GM23338 (cell line): ENCODE data around the gene CNTN5.

Experiments used
- CREB1 ChIP-seq: fragments of 250-450 bp; sonication (Bioruptor Pico); IDR thresholded peaks from 2 replicates; pipeline ENCODE4 v1.5.0; 2020; ENCODE audit warnings: low read depth, mild to moderate bottlenecking, moderate library complexity
- CTCF ChIP-seq, 2 experiments: fragments of 200-600 bp in 1 of 2; sonication (generic) in 1 of 2; conservative IDR thresholded peaks; 2 replicates each; pipeline versions ENCODE4 v1.5.1 to v1.6.1; 2016 to 2017; ENCODE audit warnings: antibody characterized with exemption in 2 of 2, low read depth in 2 of 2, mild to moderate bottlenecking in 2 of 2, moderate library complexity in 1 of 2
- ETS1 ChIP-seq: IDR thresholded peaks from 2 replicates; pipeline ENCODE4 v1.6.1; 2016; ENCODE audit warnings: antibody characterized with exemption
- EZH2 ChIP-seq: fragments of 200-600 bp; sonication (generic); IDR thresholded peaks from one replicate; pipeline ENCODE4 v1.8.0; 2017; ENCODE audit warnings: antibody characterized with exemption, mild to moderate bottlenecking, low read depth; ENCODE audit not compliant: unreplicated experiment
- EZH2phosphoT487 ChIP-seq: fragments of 200-600 bp; sonication (generic); IDR thresholded peaks from one replicate; pipeline ENCODE4 v1.8.1; 2018; ENCODE audit warnings: antibody characterized with exemption; ENCODE audit not compliant: unreplicated experiment
- JUNB ChIP-seq: IDR thresholded peaks from one replicate; pipeline ENCODE4 v1.6.1; 2016; ENCODE audit warnings: antibody characterized with exemption; ENCODE audit not compliant: unreplicated experiment
- NANOG ChIP-seq: IDR thresholded peaks from 2 replicates; pipeline ENCODE4 v1.6.1; 2016; ENCODE audit warnings: antibody characterized with exemption, borderline replicate concordance
- POLR2AphosphoS5 ChIP-seq: IDR thresholded peaks from 2 replicates; pipeline ENCODE4 v1.6.1; 2016; ENCODE audit warnings: antibody characterized with exemption, low read depth
- REST ChIP-seq: IDR thresholded peaks from one replicate; pipeline ENCODE4 v1.6.1; 2018; ENCODE audit warnings: antibody characterized with exemption; ENCODE audit not compliant: unreplicated experiment
- STAT1 ChIP-seq: IDR thresholded peaks from one replicate; pipeline ENCODE4 v1.6.1; 2016; ENCODE audit warnings: antibody characterized with exemption; ENCODE audit not compliant: unreplicated experiment
- ZNF114 ChIP-seq: fragments of 250-450 bp; sonication (Bioruptor Pico); IDR thresholded peaks from 2 replicates; pipeline ENCODE4 v1.5.0; 2020; ENCODE audit warnings: mild to moderate bottlenecking, moderate library complexity
- ZNF331 ChIP-seq: fragments of 250-450 bp; sonication (Bioruptor Pico); IDR thresholded peaks from 2 replicates; pipeline ENCODE4 v1.5.0; 2020; ENCODE audit warnings: low read depth, mild to moderate bottlenecking, moderate library complexity
- ZNF462 ChIP-seq: fragments of 250-450 bp; sonication (Bioruptor Pico); IDR thresholded peaks from 2 replicates; pipeline ENCODE4 v1.5.0; 2020; ENCODE audit warnings: mild to moderate bottlenecking, moderate library complexity

- TF ChIP-seq CTCF (conservative IDR thresholded peaks at IDR 0.05; ENCODE audit: low read depth in 2 of 2) (no peak), EZH2 (no peak), POLR2AphosphoS5 (no peak), REST (no peak), ZNF114 (CRISPR knock-in tag) (no peak), EZH2phosphoT487 (no peak), ZNF331 (CRISPR knock-in tag) (no peak), ETS1 (no peak), JUNB (no peak), ZNF462 (CRISPR knock-in tag) (no peak), CREB1 (CRISPR knock-in tag) (no peak), NANOG (no peak), STAT1 (no peak)
Measured at GRCh38 chr11:99759787-99760186, 739.0 kb downstream of the CNTN5 start.
